ENCODE data around the gene CMTM2. TPM values are rescaled to one million over a fixed set of nuclear protein-coding genes. Genes with fewer than 3 reads are reported as not detected.
"Not testable (repeated sequence)": the region's sequence is repeated elsewhere in the genome, so short reads cannot be mapped to it uniquely, and the experiment has no call there.

Gene CMTM2
- total and polyA plus RNA-seq, 3 experiments from 2014 or later: 0.22 to 0.24 TPM; not detected in 1

DNA sequence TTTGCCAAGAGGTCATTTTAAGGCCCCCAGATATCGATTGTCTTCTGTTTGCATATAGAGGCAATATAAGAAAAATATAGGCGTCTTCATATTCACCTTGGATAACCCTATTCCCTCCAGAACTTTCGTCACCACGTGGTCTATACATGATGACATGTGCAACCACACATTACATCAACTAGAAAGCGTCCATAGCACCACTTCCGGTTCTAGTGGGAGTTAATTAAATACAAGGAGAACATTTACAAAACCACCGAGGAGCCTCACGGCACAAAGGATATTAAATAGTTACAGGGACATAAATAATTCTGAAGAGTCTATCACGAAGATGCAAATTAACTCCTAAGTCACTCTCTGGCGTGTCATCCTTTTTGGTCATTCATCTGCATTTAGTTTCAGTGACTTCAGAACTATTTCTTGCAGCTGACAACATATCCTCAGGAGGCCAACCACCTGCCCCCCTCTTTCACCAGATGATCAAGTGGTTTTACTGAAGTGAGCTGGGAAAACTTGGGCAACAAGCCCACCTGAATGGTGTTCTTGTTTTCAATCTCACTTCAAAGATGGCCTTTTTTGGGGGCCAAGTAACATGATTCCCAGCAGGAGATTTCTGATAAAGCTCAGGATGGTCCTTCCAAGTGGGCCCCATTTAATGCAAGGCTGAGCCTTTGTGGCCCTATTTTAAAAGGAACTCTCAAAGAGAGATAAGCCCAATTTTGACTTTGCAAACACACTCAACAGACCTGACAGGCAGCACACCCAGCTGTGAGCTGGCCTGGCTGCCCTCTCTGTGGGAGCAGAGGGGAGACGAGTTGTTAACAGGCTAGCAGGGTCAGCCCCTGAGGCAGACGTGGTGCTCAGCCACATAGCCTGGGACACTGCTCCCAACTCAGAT, 40.5 kb downstream of the CMTM2 start:
- Mint-ChIP-seq H3K4me1 (peaks cover 0 to 6% (median 0%) of the 10 kb centered on the region in 3 donors), H3K27me3 (no peaks in the 10 kb centered on the region), H3K27ac (no peak overlapping the region), H3K9me3 (no peaks in the 10 kb centered on the region), H3K4me3 (no peak overlapping the region), H3K36me3 (peaks cover 0 to 3% (median 0%) of the 10 kb centered on the region in 3 donors)
- no peaks in the 10 kb centered on the region for H3K4me1 ChIP-seq (ENCODE audit: insufficient read depth, low read length)
- CTCF ChIA-PET: interaction anchor here (2.5 kb wide), 1 partner anchor 12 kb away, joined by 12 read pairs; no protein-coding TSS in a partner anchor
- DNase-seq: no peak
- H3K9me3 ChIP-seq (ENCODE audit: low read length): no peaks in the 10 kb centered on the region
- H3K27ac ChIP-seq (ENCODE audit: low read depth, low read length): no peak overlapping the region
- POLR2A ChIA-PET: no interaction called here
- H3K4me3 ChIP-seq (ENCODE audit: low read length): no peak overlapping the region
- H3K36me3 ChIP-seq (ENCODE audit: insufficient read depth, low read length): no peaks in the 10 kb centered on the region
- H3K27me3 ChIP-seq (ENCODE audit: insufficient read depth, low read length, poor library complexity, severe bottlenecking): no peaks in the 10 kb centered on the region

DNA sequence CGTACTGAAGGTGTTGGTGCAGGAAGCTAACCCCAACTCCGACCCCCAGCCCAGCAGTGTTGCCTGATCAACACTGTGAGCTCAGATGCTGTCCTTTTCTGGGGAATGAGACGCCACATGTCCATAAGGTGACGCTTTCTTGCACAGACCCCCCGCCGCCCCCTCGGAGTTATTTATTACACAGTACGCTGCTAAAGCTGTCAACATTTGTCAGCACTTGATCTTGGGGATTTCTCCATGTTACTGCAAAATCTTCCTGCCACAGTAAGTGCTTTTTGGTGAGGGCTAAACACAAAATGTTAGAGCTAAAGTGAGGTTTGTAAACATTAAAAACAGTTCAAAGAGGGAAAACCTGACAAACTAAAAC, 41.1 kb downstream of the CMTM2 start:
- Histone ChIP-seq H3K36me3 (ENCODE audit: insufficient read depth, low read length) (no peaks in the 10 kb centered on the region), H3K4me3 (ENCODE audit: low read length) (no peak overlapping the region), H3K27ac (ENCODE audit: low read depth, low read length) (no peak overlapping the region), H3K4me1 (ENCODE audit: insufficient read depth, low read length) (no peaks in the 10 kb centered on the region), H3K27me3 (ENCODE audit: insufficient read depth, low read length, poor library complexity, severe bottlenecking) (no peaks in the 10 kb centered on the region), H3K9me3 (ENCODE audit: low read length) (no peaks in the 10 kb centered on the region)
- no peaks in the 10 kb centered on the region for H3K9me3 Mint-ChIP-seq
- no peak for DNase-seq
- CTCF ChIA-PET: interaction anchor here (0.6 to 2.5 kb wide), 2 partner anchors 12 to 43 kb away, joined by 3 to 12 read pairs; no protein-coding TSS in a partner anchor
- H3K27ac Mint-ChIP-seq: no peak overlapping the region
- H3K27me3 Mint-ChIP-seq: no peaks in the 10 kb centered on the region
- H3K4me1 Mint-ChIP-seq: peaks cover 0 to 6% (median 0%) of the 10 kb centered on the region in 3 donors
- POLR2A ChIA-PET: interaction anchor here (0.7 kb wide), 1 partner anchor 562 kb away, joined by 3 read pairs; no protein-coding TSS in a partner anchor
- no peak overlapping the region for H3K4me3 Mint-ChIP-seq
- H3K36me3 Mint-ChIP-seq: no peaks in the 10 kb centered on the region

DNA sequence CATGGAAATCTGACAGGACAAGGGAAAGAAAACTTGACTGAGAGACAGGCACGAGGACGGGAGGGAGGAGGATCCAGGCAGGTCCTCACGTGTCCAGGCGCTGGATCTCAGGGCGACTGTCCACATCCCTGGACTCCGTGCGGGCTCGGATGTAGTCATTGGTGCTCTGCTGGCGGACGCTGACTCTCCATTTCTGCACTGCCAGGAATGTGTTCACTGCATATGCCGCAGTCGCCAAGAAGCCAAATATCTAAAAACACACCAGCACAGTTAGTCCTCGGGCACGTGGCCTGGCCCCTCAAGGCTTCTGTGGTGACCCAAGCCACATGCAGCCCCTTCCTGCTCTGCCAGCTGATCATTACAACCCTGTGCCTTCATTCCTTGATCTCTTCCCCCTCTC, 42.7 kb downstream of the CMTM2 start:
- Histone ChIP-seq H3K27me3 (ENCODE audit: insufficient read depth, low read length, poor library complexity, severe bottlenecking) (no peaks in the 10 kb centered on the region), H3K9me3 (ENCODE audit: low read length) (no peaks in the 10 kb centered on the region), H3K4me1 (ENCODE audit: insufficient read depth, low read length) (no peaks in the 10 kb centered on the region), H3K27ac (ENCODE audit: low read depth, low read length) (no peak overlapping the region), H3K36me3 (ENCODE audit: insufficient read depth, low read length) (no peaks in the 10 kb centered on the region), H3K4me3 (ENCODE audit: low read length) (no peak overlapping the region)
- peaks cover 0 to 4% of the 10 kb centered on the region in 2 donors for H3K27me3 Mint-ChIP-seq
- H3K4me3 Mint-ChIP-seq: no peak overlapping the region
- peaks cover 0 to 6% (median 0%) of the 10 kb centered on the region in 3 donors for H3K4me1 Mint-ChIP-seq
- H3K36me3 Mint-ChIP-seq: no peaks in the 10 kb centered on the region
- POLR2A ChIA-PET: no interaction called here
- CTCF ChIA-PET: no interaction called here
- H3K27ac Mint-ChIP-seq: no peak overlapping the region
- no peaks in the 10 kb centered on the region for H3K9me3 Mint-ChIP-seq
- no peak for DNase-seq

DNA sequence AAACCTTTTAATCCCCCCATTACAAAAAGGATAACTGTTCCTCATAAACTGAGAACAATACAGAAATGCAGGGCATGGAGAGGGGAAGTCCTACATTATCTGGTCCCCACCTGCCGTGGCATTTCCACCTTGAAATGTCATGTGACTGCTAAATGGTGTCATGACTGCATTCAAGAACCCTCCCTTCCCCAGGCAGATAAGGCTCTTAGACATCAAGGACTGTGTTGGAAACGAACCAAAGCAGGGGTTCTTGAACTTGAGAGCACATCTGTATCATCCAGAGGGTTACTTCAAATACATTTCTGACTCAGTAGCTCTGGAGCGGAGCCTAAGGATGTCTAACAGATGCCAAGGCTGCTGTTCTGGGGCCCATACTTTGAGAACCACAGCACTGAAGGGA, 43.6 kb downstream of the CMTM2 start:
- H3K27ac Mint-ChIP-seq: peak overlapping the region in 1 of 8 donors; percentile 11
- H3K9me3 ChIP-seq (ENCODE audit: low read length): no peaks in the 10 kb centered on the region
- no peak overlapping the region for H3K4me3 ChIP-seq (ENCODE audit: low read length)
- ChIA-PET CTCF (interaction anchor here (1.1 kb wide), 1 partner anchor 28 kb away, joined by 4 read pairs; no protein-coding TSS in a partner anchor), POLR2A (no interaction called here)
- H3K36me3 Mint-ChIP-seq: no peaks in the 10 kb centered on the region
- no peak overlapping the region for H3K27ac ChIP-seq (ENCODE audit: low read depth, low read length)
- H3K27me3 Mint-ChIP-seq: peaks cover 0 to 4% of the 10 kb centered on the region in 2 donors
- H3K4me1 ChIP-seq (ENCODE audit: insufficient read depth, low read length): no peaks in the 10 kb centered on the region
- H3K27me3 ChIP-seq (ENCODE audit: insufficient read depth, low read length, poor library complexity, severe bottlenecking): no peaks in the 10 kb centered on the region
- no peaks in the 10 kb centered on the region for H3K36me3 ChIP-seq (ENCODE audit: insufficient read depth, low read length)
- DNase-seq: no peak
- peaks cover 0 to 6% (median 0%) of the 10 kb centered on the region in 3 donors for H3K4me1 Mint-ChIP-seq
- H3K4me3 Mint-ChIP-seq: no peak overlapping the region
- H3K9me3 Mint-ChIP-seq: no peaks in the 10 kb centered on the region

DNA sequence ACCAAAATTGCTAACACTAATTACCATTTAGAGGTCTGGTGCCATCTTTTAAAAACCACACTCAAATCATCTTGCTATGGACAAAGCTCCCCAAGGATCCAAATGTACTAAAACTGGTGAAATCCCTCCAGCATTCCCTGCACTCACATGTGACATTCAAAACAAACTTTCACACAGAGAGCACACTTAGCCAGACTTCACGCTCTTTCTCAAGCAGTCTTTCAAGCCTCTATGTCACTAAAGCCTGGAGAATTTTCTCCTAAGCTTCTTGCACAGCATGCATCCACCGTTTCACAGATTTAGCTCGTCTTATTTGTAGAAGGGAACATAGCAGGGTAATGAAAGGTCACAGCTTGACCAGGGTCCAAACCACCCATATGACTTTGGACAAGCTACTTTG, 44.5 kb downstream of the CMTM2 start:
- no peaks in the 10 kb centered on the region for H3K27me3 ChIP-seq (ENCODE audit: insufficient read depth, low read length, poor library complexity, severe bottlenecking)
- no peak overlapping the region for H3K4me3 ChIP-seq (ENCODE audit: low read length)
- no peaks in the 10 kb centered on the region for H3K36me3 ChIP-seq (ENCODE audit: insufficient read depth, low read length)
- no peak overlapping the region for H3K4me3 Mint-ChIP-seq
- no peaks in the 10 kb centered on the region for H3K9me3 ChIP-seq (ENCODE audit: low read length)
- no peaks in the 10 kb centered on the region for H3K4me1 ChIP-seq (ENCODE audit: insufficient read depth, low read length)
- H3K36me3 Mint-ChIP-seq: no peaks in the 10 kb centered on the region
- no peaks in the 10 kb centered on the region for H3K9me3 Mint-ChIP-seq
- CTCF ChIA-PET: interaction anchor here (1.1 to 2.5 kb wide), 2 partner anchors 15 to 27 kb away, joined by 4 to 11 read pairs; no protein-coding TSS in a partner anchor
- POLR2A ChIA-PET: no interaction called here
- H3K27ac ChIP-seq (ENCODE audit: low read depth, low read length): no peak overlapping the region
- H3K4me1 Mint-ChIP-seq: peaks cover 0 to 6% (median 0%) of the 10 kb centered on the region in 3 donors
- H3K27ac Mint-ChIP-seq: no peak overlapping the region
- H3K27me3 Mint-ChIP-seq: peaks cover 0 to 4% of the 10 kb centered on the region in 2 donors
- no peak for DNase-seq

DNA sequence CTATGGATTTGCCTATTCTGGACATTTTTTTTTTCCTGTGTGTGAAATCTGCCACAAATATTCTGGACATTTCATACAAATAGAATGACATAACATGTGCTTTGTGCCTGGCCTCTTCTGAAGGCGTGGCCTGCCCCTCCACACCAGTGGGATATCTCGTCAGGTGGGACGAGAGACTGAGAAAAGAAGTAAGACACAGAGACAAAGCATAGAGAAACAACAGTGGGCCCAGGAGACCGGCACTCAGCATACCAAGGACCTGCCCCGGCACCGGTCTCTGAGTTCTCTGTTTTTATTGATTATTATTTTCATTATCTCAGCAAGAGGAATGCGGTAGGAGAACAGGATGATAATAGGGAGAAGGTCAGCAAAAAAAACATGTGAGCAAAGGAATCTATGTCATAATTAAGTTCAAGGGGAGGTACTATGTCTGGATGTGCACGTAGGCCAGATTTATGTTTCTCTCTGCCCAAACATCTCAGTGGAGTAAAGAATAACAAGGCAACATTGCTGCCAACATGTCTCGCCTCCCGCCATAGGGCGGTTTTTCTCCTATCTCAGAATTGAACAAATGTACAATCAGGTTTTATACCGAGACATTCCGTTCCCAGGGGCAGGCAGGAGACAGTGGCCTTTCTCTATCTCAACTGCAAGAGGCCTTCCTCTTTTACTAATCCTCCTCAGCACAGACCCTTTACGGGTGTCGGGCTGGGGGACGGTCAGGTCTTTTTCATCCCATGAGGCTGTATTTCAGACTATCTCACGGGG, 48.5 kb downstream of the CMTM2 start:
- H3K27ac Mint-ChIP-seq: peak overlapping the region in 1 of 8 donors; percentile 0

DNA sequence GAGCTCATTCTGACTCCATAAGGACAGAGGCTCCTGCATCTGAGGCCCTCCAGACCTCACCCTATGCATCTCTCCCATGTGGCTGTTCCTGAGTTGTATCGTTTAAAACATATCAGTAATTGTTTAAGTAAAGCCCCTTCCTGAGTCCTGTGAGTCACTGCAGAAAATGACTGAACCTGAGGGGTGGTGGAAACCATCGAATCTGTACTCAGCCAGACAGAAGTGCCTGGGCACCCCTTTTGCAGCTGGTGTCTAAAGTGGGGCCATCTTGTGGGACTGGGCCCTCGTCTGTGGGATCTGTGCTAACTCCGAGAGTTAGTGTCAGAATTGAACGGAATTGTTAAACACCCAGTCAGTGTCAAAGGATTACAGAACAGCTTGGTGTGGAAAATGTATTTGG, 50.6 kb downstream of the CMTM2 start:
- ChIA-PET POLR2A (no interaction called here), CTCF (interaction anchor here (0.8 to 1.5 kb wide), 2 partner anchors 21 kb away, joined by 3 to 5 read pairs; no protein-coding TSS in a partner anchor)
- Mint-ChIP-seq H3K4me1 (no peaks in the 10 kb centered on the region), H3K27ac (no peak overlapping the region), H3K36me3 (no peaks in the 10 kb centered on the region), H3K4me3 (no peak overlapping the region), H3K9me3 (no peaks in the 10 kb centered on the region), H3K27me3 (peaks cover 0 to 4% of the 10 kb centered on the region in 2 donors)
- no peak for DNase-seq
- H3K9me3 ChIP-seq (ENCODE audit: low read length): no peaks in the 10 kb centered on the region
- H3K4me3 ChIP-seq (ENCODE audit: low read length): no peak overlapping the region
- no peaks in the 10 kb centered on the region for H3K36me3 ChIP-seq (ENCODE audit: insufficient read depth, low read length)
- H3K4me1 ChIP-seq (ENCODE audit: insufficient read depth, low read length): no peaks in the 10 kb centered on the region
- H3K27ac ChIP-seq (ENCODE audit: low read depth, low read length): no peak overlapping the region
- H3K27me3 ChIP-seq (ENCODE audit: insufficient read depth, low read length, poor library complexity, severe bottlenecking): no peaks in the 10 kb centered on the region

More for the DNA sequence above, 48.5 kb downstream of the CMTM2 start:
- POLR2A ChIA-PET; H3K9me3 ChIP-seq (ENCODE audit: low read length); H3K4me1 ChIP-seq (ENCODE audit: insufficient read depth, low read length); H3K27me3 Mint-ChIP-seq; H3K4me3 Mint-ChIP-seq; CTCF ChIA-PET; H3K27ac ChIP-seq (ENCODE audit: low read depth, low read length); DNase-seq; H3K27me3 ChIP-seq (ENCODE audit: insufficient read depth, low read length, poor library complexity, severe bottlenecking); H3K36me3 ChIP-seq (ENCODE audit: insufficient read depth, low read length); H3K4me1 Mint-ChIP-seq; H3K9me3 Mint-ChIP-seq; H3K36me3 Mint-ChIP-seq; H3K4me3 ChIP-seq (ENCODE audit: low read length): not testable (repeated sequence)
